AG10803 (cell line): ENCODE measurements around the gene JAKMIP1.
"Not testable (repeated sequence)": the region's sequence is repeated elsewhere in the genome, so short reads cannot be mapped to it uniquely, and the experiment has no call there.

Experiments
- DNase-seq: peaks from one replicate; pipeline ENCODE4 v3.0.0; 2010; ENCODE audit warnings: low read depth
- H3K4me3 ChIP-seq: 2 replicates; pipeline ENCODE4 v1.5.1; 2011; ENCODE audit warnings: mild to moderate bottlenecking, low read length, control low read depth
- TF ChIP-seq, protein P1 (sequence below): conservative IDR thresholded peaks from 2 replicates; pipeline ENCODE4 v1.5.1; 2011; ENCODE audit warnings: mild to moderate bottlenecking, low read length, control low read depth, inconsistent platforms

The JAKMIP1 gene

DNA sequence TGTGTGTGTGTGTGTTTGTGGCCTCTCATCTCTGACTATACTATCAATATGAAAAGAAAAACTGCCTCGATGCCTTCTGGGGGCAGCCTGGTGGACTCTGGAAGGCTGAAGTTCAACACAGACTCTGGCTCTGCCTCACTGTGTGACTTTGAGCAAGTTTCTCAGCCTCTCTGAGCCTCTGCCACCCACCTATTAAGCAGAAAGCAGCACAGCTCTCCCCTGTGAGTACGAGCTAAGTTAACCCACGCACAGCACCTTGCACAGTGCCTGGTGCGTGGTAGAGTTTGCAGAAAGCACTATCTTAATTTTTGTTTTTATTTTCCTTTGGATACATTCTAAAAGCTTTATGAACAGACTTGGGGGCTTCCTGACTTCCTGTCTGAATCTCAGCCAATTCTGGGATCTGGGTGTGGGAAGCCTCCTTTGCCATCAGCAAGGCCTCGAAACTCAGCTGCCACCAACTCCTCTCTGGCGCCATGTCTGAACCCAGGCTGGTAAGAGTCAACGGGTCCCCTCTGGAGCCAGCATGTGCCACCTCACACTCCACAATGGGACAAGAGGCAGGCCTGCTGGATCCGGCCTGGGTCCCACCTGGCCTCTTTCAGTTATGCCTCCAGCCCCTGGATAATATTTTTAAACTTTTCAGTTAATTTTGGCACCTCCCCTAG lies 57.3 kb downstream of the JAKMIP1 start:
- no peak for DNase-seq
- H3K4me3 ChIP-seq: no peak overlapping the region
- TF ChIP-seq, protein P1, sequence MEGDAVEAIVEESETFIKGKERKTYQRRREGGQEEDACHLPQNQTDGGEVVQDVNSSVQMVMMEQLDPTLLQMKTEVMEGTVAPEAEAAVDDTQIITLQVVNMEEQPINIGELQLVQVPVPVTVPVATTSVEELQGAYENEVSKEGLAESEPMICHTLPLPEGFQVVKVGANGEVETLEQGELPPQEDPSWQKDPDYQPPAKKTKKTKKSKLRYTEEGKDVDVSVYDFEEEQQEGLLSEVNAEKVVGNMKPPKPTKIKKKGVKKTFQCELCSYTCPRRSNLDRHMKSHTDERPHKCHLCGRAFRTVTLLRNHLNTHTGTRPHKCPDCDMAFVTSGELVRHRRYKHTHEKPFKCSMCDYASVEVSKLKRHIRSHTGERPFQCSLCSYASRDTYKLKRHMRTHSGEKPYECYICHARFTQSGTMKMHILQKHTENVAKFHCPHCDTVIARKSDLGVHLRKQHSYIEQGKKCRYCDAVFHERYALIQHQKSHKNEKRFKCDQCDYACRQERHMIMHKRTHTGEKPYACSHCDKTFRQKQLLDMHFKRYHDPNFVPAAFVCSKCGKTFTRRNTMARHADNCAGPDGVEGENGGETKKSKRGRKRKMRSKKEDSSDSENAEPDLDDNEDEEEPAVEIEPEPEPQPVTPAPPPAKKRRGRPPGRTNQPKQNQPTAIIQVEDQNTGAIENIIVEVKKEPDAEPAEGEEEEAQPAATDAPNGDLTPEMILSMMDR: no peak

- TF ChIP-seq, protein P1: no peak
- no peak for DNase-seq
- no peak overlapping the region for H3K4me3 ChIP-seq
Measured at GRCh38 chr4:6142511-6142910, 57.8 kb downstream of the JAKMIP1 start.

GRCh38 chr4:6141554-6141953 lies 58.8 kb downstream of the JAKMIP1 start:
- TF ChIP-seq, protein P1: no peak
- DNase-seq: no peak
- no peak overlapping the region for H3K4me3 ChIP-seq

DNA sequence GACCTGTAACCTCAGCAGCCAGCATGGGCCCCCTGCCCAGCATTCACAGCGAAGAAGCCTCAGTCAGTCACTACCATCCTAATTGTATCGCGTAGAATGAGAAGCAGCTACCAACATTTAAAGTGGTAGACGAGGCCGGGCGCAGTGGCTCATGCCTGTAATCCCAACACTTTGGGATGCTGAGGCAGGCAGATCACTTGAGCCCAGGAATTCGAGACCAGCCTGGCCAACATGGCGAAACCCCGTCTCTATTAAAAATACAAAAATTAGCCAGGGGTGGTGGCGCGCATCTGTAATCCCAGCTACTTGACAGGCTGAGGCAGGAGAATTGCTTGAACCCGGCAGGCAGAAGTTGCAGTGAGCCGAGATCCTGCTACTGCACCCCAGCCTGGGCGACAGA lies 59.3 kb downstream of the JAKMIP1 start:
- DNase-seq, H3K4me3 ChIP-seq: not testable (repeated sequence)

GRCh38 chr4:6137747-6138135 lies 62.6 kb downstream of the JAKMIP1 start:
- TF ChIP-seq, protein P1: no peak
- DNase-seq: no peak

GRCh38 chr4:6137027-6137746 lies 63.2 kb downstream of the JAKMIP1 start:
- H3K4me3 ChIP-seq: no peak overlapping the region
- TF ChIP-seq, protein P1: no peak
- no peak for DNase-seq

More at GRCh38 chr4:6137747-6138135, 62.6 kb downstream of the JAKMIP1 start:
- no peak overlapping the region for H3K4me3 ChIP-seq

DNA sequence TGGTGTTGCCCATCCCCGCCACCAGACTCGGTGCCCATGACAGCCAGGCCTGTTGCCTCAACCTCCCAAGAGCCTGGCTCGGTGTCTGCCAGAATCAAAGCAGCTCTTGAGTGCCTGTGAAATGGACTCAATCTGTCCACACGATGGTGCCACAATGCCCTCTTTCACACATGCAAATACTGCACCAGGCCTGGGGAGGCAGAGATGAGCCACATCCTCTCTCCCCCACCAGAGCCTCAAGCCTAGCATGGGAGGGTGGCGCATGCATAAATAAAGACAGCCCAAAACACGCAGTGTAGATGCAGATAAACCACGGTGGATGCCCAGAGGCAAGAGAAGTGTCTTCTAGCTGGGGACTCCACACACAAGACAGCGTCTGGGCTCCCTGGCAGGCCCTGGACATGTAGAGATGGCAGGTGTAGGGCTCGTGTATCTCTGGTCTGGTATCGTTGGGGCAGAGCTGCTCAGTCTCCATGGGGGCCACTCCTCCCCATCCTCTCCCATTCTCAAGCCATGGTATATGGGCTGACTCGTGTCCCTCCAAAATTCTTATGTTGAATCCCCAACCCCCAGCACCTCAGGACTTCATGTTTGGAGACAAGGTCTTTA lies 65.6 kb downstream of the JAKMIP1 start:
- DNase-seq: no peak
- TF ChIP-seq, protein P1: no peak

More for the DNA sequence above, 65.6 kb downstream of the JAKMIP1 start:
- no peak overlapping the region for H3K4me3 ChIP-seq
